Lower leg skin (tissue), 3 donors: Measurements from ENCODE around the gene MFSD6L.

ENCODE experiments used
- CTCF ChIP-seq, 3 donors: fragments of 450-650 bp; IDR thresholded peaks; one replicate each; pipeline ENCODE4 v1.5.1; 2016; ENCODE audit warnings: antibody characterized with exemption in 3 of 3, mild to moderate bottlenecking in 3 of 3, moderate library complexity in 2 of 3
- POLR2A ChIP-seq, 2 donors: fragments of 450-650 bp; IDR thresholded peaks; one replicate each; pipeline ENCODE4 v1.6.1; 2016 to 2017; ENCODE audit warnings: antibody characterized with exemption in 2 of 2, mild to moderate bottlenecking in 1 of 2, moderate library complexity in 1 of 2

DNA sequence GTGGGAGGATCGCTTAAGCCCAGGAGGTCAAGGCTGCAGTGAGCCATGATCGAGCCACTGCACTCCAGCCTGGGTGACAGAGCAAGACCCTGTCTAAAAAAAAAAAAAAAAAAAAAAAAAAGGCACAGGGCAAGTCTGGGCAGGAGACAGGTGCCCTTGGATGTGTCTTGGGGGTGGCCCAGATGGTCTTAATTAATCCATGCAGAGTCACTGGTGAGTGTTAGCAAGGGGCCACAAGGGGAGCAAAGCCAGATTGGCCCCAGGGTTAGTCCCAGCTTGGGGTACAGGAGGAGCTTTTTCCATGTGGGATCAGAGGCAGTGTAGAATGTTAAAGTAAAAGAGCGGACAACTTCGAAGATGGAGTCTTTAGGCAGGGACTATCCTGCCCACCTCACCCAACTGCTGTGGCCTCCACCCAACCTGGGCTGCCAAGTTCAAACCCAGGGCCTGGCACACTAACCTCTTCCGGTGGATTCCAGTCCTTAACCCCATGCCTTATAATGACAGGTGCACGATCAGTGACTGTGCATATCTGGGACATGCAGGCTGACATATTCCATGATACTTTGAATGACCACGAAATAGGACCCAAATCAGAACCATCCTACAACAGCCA lies 32.2 kb upstream of the MFSD6L start:
- no peak for TF ChIP-seq POLR2A (IDR thresholded peaks at IDR 0.05)
- no peak for TF ChIP-seq CTCF (IDR thresholded peaks at IDR 0.05)
